Upper lobe of left lung (tissue), 4 donors: Measurements from ENCODE around the gene PAX9.

Experiments
- CTCF ChIP-seq, 6 experiments: fragments of 450-650 bp in 4 of 6; fragments of 200-600 bp in 2 of 6; sonication (generic) in 2 of 6; IDR thresholded peaks; one replicate each; pipeline ENCODE4 v1.5.1; 2016 to 2019; ENCODE audit warnings: antibody characterized with exemption in 6 of 6
- POLR2A ChIP-seq, 4 donors: fragments of 450-650 bp; IDR thresholded peaks; one replicate each; pipeline ENCODE4 v1.5.1; 2016 to 2017; ENCODE audit warnings: antibody characterized with exemption in 4 of 4, mild to moderate bottlenecking in 2 of 4
- POLR2AphosphoS5 ChIP-seq, 2 donors: sonication (generic); formaldehyde crosslinking; IDR thresholded peaks; one replicate each; pipeline ENCODE4 v1.5.1; 2017; ENCODE audit warnings: antibody characterized with exemption in 2 of 2

GRCh38 chr14:36716614-36717184, 55.0 kb downstream of the PAX9 start:
- TF ChIP-seq POLR2A (IDR thresholded peaks at IDR 0.05) (no peak), CTCF (IDR thresholded peaks at IDR 0.05) (no peak), POLR2AphosphoS5 (IDR thresholded peaks at IDR 0.05) (no peak)
